ENCODE data around the gene SFT2D3.
"Not testable (repeated sequence)": the region's sequence is repeated elsewhere in the genome, so short reads cannot be mapped to it uniquely, and the experiment has no call there.

The SFT2D3 gene

DNA sequence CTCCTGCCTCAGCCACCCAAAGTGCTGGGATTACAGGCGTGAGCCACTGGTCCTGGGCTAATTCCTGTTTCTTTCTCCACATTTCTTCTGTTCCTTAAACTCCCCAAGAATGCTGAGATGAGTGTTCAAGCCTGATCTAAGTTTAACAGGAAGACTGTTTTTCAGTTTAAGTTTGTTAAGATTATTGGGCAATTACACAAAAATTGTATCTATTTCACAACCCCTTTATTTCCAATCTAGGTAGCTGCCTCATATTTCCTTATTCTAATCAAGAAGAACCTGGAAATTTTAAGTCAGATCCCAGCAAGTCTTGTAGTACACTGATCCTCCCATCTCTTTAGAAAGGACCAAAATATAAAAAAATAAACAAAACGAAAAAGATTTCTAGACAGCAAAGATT is 11.7 kb downstream of the SFT2D3 start:
- no peak for DNase-seq

DNA sequence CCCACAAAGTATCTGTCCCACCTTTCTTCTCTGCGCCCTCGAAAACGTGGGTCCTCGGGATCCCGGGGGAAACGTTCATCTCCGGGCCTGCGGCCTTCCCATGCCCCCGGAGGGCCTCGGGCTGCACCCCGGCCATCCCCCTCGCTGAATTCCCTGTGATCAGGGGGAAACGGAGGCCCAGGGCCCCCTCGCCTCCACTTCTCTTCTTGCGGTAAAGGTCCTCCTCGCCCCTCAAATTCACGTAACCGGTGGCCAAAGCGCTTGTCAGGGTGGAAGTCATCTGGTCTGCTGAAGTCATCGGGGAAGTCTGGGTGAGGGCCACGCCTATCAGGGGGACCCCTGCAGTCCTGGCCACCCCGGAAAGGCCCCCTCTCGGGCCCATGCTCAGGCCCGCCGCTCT is 12.3 kb downstream of the SFT2D3 start:
- no peak for DNase-seq

DNA sequence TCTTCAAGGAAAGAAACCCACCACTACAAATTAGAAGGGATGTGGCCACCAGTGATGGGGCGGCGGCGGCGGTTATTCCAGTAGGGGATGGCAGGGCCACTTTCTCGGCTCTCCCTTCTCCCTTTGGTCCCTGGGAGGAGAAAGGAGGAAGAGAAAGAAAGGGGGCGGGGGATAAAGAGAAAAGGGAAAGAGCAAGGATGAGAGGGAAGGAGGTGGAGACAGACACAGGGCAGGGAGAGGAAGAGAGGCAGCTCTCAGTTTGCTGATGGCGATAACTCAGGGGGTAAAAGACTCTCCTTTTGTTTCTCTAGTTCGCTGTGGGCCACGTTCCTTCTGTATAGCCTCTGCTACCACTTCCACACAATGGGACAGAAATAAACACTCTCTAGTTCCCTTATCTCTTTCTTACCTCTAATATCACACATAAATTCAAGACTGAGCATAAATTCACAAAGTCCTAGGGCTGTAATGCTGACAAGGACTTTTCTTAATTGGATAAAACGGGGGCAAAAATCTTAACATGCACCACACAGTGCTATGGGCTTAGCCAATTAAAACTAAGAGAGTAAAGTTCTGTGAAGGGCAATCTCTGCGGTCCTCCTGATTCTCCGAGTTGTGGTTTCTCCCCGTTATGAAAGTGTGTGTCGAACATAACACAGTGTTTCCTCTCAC is 14.6 kb downstream of the SFT2D3 start:
- DNase-seq = no peak

DNA sequence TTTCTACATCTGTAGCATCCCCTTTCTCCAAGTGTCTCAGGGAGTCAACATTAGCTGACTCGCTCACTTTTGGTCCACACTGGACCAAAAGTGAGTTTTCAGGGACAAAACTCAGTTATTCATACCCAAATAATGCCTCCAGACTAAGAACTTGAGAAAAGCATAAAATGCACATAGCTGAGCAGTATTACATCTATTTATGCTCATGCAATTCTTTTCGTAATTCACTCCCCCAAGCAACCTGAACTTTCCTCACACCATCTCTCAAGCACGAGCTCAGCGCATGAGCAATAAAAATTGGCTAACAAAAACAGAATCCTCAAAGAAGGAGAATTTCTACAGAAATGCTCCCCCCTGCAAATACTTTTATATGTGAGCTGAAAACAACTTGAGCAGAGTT is 17.0 kb downstream of the SFT2D3 start:
- DNase-seq = no peak

DNA sequence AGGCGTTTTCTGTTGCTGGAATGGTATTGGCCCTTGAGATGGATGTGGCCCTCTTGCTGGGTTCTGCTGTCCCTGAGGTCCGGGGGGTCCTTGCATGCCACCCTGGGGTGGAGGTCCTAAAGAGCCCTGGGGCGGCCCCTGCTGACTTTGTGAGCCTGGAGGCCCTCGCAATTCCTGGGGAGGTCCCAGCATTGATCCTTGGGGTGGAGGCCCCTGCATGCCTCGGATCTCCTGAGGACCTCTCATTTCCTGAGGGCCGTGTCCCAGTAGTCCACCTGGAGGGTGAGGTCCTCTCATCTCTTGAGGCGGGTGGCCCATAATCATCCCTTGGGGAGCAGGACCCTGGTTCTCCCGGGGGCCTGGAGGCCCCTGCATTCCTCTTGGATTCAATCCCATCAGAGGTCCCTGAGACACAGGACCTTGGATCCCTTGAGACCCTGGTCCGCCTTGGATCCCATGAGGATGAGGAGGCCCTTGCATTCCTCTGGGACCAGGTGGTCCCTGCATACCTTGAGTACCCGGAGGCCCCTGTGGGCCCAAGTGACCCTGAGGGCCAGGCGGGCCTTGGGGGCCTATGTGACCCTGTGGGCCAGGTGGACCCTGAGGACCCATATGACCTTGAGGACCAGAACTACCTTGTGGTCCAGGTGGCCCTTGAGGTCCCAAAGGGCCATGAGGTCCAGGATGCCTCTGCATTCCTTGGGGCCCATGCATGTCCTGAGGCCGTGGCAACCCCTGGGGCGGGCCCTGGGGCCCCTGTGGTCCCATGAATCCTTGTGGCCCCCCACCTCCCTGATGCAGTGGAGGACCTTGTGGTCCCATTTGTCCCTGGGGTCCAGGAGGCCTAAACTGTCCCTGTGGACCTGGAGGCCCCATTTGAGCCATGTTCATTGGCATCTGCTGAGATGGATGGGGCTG is 18.3 kb downstream of the SFT2D3 start:
- DNase-seq = no peak

DNA sequence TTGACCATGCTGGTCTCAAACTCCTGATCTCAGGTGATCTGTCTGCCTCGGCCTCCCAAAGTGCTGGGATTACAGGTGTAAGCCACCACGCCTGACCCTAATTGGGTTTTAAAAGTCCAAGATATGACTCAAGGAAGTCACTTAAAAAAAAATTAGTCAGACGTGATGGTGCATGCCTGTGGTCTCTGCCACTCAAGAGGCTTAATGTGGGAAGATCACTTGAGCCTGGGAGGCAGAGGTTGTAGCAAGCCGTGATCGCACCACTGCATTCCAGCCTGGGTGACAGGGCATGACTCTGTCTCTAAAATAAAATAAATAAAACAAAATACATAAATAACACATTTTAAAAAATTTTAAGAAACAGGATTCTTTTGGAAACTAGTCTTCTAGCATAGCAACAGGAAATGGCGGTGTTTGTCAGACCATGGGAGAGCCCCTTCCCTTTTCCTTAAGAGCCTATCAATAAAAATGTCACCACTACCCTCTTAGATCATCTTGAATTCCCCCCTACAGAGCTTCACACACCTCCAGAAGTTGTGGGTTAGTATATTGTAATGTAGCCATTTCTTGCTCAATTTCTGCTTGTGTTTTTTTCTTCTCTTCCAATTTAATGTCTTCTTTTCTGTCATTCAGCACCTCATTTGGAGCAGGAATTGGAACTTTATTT is 20.1 kb downstream of the SFT2D3 start:
- DNase-seq = no peak

DNA sequence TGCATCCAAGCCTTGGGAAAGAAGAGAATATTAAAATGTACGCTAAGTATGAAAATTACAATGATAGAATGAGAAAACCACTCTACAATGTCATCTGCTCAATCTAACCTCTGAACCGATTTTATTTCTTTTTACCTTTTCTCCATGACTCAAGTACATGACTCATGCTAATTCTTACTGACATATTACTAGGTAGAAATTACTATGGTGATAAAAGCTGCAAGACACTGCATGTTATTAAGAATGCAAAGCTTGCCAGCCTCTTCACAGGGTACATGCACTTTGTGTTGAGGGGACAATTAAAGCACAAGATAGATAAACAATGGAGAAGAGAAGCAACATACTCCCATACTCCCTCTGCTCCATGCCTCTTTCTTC is 20.7 kb downstream of the SFT2D3 start:
- DNase-seq = no peak

DNA sequence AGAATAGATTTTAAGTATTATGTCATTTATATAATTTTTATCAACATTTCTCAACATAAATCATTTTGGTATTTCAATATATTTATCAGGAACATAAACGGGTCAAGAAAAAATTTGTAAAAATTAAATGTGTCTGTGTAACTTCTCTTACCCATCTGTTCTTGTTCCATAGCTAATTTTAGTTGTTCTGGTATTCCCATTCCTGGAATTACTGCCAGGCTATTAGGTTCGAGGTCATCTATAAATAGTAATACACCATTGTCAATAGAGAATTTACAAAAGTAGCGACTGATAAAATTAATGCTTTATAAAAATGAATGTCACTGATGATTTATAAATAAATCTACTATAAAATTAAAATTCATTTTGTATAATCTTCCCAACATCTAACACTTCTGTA is 21.5 kb downstream of the SFT2D3 start:
- no peak for DNase-seq

DNA sequence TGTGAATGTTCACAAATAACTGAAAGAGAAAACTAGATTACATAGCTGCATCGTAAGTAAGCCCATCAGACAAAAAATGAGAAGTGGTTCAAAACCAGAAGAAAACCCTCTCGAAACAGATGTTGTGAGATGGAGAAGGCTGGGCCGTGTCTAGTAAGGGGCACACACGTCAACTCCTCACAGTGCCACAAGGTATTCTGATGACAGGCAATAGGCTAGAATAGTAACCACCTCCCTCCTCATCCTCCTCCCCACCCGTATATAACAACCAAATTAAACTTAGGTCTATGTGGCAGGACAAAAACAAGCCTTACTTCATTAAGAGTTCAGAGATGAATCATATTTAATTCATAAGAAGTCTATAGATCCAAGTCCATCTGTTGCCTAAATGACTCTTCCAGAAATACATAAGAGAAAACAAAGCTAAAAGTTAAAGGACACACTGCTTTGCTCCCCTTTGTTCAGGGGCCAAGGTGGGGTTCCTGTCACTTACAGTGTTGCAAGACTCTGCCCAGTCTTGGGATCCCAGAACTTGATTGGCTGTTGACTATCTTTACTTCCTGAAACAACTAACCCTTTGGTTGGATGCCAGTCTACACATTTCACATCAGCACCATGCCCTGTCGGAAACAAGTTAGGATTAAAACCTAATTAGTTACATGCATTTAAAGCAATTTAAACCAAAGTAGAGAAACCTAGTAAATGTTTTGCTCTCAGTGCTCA is 25.0 kb downstream of the SFT2D3 start:
- DNase-seq = no peak

DNA sequence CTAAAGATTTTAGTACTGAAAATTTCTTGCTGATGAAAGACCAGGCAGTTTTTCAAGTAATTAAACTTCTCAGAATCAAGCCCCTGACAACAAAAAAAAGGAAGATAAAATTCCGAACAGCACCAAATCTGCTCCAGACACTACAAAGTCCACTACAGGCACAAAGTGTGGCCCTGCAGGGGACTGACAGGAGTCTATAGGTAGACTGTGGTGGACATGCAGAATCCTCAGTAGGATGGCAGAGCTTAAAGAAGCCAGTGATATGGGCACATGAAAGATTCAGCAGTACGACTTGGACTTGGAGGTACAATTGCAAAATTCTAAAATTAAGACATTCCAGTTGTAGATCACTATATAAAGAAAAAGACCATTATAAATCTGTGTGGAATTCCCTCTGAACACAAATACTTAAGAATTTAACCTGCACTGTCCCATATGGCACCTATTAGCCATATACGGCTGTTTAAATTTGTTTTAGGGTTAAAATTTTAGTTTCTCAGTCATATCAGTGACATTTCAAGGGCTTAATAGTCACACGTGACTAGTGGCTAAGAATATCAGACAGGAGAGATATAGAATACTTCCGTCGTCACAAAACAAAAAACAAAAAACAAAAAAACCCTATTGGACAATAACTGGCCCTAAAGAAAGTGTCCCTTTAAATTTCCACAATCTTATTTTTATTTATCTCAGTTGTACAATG is 32.0 kb downstream of the SFT2D3 start:
- DNase-seq = no peak

DNA sequence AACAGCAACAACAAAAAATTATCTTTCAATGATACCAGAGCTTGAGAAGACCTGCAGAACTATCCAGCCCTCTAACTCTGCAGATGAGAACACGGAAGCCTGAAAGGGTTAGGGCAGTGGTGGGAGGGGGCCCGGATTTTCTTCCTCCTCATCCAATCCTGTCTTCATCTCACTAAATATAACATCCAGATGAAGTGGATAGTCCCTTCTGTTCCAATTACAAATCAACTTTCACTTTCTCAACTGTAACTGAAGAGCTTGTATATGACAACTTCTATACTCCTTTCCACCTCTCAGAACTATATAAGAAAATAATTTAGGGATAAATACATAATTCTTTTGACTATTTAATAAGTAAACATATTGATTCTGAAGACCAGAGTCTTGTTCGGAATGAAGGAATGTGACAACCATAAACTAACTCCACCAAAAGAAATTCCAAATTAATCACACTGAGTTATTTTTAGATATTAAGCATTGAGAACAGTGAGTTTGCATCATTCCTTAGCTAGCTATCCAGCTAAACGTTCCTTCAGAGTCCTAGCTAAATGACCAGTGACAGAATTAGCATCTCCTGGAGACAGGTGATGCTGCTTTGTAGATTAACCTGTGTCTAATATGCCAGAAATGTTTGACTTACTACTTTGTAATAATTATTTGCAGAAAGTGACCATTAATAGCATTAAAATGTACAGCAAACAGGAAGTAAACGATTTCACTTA is 32.7 kb downstream of the SFT2D3 start:
- no peak for DNase-seq

DNA sequence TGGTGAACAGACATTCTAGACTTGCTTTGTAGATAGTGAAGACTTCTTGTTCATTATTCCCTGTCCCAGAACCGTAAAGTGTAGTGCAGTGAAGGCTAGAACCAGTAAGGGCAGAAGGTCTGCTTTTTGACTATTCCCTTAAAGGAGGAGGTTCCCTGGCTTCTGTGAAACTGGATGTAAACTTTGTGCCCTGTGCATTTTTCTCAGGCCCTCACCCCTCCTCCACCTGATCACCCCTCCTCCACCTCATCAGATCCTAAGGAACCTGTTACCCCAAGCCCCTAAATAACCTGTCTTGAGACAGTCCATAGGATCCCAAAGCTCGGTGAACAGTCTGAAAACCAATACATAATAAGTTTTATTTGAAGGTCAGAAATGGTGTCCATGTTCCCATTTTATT is 33.7 kb downstream of the SFT2D3 start:
- no peak for DNase-seq

DNA sequence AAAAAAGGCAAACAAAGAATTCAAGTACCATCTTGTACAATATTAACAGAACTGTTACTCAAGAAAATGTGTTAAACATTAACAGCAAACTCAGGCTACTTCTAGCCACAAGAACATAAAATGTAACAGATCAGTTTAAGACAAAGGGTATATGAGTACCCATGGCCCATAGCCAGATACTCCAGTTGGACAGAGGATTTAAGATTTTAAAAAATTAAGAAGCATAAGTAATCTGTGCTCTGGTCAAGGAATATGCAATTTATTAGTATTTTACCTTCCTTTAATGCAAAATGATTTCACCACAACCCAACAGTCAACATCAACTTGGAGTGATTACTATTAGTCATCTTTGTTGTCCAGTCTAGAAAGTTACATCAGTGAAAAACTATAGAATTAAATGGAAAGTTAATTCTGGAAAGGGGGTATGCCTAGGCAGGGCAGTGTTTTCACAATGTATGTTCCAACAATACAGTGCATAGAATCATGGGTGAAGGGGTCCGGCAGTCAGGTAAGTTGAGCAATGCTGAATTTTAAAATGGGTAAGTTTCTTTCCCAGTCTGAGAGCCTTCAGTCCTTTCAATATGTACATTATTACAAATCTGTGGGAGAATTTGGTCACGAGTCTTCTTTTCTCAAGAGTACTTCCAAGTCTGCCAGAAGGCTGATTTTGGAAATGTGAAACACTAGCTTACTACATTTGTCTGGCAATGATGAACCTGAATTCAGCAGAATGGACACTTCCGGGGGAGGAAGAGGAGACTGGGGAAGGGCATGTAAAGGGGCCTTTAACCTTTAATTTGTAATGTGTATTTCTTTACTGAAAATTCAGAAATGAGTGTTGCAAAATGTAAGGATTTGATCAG is 34.5 kb downstream of the SFT2D3 start:
- no peak for DNase-seq

DNA sequence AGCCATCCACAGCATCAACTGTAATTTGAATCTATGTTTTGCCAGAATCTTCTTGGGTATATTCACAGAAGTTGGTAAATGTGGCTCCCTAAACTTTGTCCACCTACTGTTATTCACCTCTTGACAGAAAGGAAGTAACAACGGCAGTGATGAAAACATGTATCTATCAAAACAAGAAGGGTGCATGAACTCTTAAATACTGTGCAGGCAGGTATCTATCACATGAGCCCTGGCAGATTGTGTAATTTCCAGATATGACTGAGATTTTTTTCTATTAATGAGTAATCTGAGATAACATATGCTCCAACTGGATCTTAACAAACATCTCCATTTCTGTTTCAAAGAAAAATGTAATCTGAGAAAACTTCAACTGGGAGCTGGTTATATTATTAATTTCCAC is 36.6 kb downstream of the SFT2D3 start:
- DNase-seq = no peak

DNA sequence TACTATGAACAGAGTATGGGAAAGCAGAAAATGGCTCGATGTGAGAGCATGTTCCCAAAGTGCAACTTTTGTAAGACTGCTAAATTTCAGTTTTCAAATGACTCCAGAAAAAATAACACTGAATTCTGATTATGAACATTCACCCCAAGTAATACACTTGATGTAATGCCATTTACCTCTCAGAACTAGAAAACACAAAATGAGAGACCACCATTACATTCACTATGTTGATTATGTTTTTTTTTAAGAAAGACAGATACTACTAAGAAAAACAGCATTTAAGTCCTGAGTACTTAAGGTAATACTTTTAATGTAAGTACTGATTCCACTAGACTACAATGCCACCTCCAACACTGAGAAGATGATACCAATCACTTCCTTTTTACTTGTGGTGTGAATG is 38.5 kb downstream of the SFT2D3 start:
- DNase-seq = no peak

DNA sequence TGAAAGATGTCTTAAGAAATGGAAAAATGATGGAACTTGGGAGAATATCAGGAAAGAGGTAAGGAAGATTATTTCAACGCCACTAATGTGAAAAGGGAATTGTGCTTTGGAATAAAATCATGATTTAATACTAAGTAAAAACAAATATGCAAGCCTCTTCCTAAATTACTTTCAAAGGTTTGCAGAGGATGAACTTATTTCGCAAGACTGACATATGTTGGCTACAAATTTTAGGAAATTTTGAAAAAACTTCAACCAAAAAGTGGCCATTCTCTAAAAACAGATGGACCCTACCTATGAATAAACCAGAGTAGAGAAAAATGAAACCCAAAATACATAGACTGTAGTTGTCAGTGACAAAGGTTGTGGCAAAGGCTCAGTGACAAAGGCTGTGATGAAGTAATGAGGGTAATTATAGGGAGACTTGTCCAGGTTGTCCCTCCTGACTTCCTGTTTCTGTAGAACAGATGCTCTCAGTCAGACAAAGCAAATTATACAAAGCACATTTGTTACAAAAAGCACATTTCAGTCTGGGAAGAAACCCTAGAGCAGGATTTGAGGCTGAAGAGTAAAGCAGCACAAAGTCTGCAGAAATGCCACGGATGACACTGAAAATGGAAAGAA is 39.5 kb downstream of the SFT2D3 start:
- DNase-seq = no peak

DNA sequence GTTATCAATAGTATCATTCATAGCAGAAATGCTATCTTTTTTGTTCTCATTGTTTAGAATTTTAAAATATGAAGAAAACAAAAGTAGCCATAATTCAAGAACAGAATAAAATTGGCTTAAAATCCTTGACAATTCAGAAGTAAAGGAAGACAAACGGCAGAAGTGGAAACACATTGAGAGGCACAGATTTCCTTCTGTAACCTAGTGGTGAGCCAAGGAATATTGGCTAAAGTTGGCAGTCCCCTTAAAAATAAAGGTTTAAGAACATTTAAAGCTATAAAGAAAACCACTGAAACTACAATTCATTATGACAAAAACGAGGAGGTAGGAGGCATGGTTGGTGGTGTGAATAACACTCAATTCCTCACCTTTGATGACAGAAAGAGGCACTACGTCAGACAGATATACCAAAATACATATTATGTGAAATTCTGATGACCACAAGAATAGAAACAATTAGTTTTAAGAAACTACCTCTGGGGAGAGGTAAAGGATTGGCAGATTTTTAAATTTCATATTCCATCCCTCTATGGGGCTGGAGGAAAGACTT is 42.3 kb downstream of the SFT2D3 start:
- no peak for DNase-seq

DNA sequence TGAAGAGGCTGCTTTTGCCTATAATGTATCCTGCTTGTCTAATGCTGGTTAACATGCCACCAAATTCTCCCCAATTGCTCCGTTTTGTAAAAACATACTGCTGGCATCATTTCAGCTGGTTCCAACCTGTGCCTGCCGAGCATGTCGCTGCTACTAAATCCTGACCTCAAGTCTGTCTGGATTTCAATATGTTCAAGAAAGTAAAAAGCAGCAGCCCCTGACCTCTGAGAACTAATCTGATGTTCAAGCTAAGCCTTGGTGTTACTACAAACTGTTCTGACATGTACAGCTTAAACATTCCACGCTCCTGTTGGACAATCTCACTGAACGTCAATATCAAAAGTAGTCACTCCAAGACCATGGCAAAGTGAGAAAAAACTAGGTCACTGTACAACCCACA is 46.3 kb downstream of the SFT2D3 start:
- DNase-seq = no peak

DNA sequence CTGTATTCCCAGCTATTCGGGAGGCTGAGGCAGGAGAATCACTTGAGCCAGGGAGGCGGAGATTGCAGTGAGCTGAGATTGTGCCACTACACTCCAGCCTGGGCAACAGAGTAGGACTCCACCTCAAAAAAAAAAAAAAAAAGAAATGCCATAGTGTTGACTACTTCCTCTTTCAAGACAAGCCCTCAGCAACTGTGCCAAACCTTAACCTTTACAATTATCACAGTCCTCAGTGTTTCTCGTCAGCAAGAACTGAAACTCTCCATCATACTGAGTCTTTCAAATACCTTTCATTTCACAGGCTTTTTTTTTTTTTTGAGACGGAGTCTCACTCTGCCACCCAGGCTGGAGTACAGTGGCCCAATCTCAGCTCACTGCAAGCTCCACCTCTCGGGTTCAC is 48.2 kb downstream of the SFT2D3 start:
- DNase-seq = not testable (repeated sequence)

DNA sequence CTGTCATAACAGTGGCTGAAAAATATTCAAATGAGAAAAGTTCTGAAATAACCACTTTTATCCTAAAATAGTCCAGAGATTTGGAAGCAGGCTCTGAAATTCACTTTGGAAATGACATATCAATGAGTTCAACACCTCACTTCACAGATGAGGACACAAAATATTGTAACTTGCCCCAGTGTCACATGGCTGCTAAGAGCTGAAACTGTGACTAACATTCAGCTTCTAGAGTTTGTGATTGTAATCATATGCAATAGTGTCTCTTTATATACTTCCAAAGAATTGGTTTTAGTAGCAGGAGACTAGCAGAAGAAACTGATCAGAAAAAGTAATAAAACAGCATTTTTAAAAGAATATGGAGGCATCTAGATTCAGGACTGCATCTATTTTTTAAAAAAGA is 52.1 kb downstream of the SFT2D3 start:
- DNase-seq = no peak
